GM13976 (cell line): Measurements from ENCODE around the gene TSPOAP1.

Source experiments
- DNase-seq: peaks from one replicate; pipeline ENCODE4 v3.0.0; 2012; ENCODE audit warnings: low spot score
- in situ Hi-C: fragments of 300-500 bp; cut with MboI; formaldehyde crosslinking; loops from one replicate; pipeline ENCODE4 v1.12.0; 2022; ENCODE audit warnings: low sequenced_read_pairs, mixed read lengths, inconsistent platforms; ENCODE audit not compliant: unreplicated experiment
- TF ChIP-seq, protein P1 (sequence below): IDR thresholded peaks from 2 replicates; pipeline ENCODE4 v1.5.1; 2012; ENCODE audit warnings: borderline replicate concordance, mild to moderate bottlenecking; ENCODE audit not compliant: insufficient read depth; ENCODE audit errors: extremely low read depth, missing control alignments, control extremely low read depth

The TSPOAP1 gene

DNA sequence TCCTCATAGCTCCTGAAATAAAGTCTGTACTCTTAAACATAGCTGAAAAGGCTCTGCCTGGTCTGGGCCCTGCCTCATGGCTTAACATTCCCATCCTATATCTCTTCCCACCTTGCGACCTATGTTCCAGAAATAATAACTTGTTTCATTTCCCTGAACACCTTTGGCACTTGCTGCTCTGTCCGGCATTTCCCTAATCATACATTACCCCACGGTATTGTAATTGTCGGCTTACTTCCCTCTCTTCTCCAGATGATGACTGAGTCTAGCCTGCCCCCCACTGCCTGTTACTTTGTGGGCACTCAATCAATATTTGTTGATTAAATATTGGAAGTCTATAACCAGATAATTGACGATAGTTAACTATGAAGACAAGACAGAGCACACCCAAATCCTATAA lies 46.7 kb upstream of the TSPOAP1 start:
- no peak for DNase-seq
- TF ChIP-seq, protein P1, sequence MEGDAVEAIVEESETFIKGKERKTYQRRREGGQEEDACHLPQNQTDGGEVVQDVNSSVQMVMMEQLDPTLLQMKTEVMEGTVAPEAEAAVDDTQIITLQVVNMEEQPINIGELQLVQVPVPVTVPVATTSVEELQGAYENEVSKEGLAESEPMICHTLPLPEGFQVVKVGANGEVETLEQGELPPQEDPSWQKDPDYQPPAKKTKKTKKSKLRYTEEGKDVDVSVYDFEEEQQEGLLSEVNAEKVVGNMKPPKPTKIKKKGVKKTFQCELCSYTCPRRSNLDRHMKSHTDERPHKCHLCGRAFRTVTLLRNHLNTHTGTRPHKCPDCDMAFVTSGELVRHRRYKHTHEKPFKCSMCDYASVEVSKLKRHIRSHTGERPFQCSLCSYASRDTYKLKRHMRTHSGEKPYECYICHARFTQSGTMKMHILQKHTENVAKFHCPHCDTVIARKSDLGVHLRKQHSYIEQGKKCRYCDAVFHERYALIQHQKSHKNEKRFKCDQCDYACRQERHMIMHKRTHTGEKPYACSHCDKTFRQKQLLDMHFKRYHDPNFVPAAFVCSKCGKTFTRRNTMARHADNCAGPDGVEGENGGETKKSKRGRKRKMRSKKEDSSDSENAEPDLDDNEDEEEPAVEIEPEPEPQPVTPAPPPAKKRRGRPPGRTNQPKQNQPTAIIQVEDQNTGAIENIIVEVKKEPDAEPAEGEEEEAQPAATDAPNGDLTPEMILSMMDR: no peak
- in situ Hi-C loops: no loop called here

- in situ Hi-C loops: no loop called here
- DNase-seq: no peak
- TF ChIP-seq, protein P1: no peak
Observed at GRCh38 chr17:58373923-58374322, 45.3 kb upstream of the TSPOAP1 start.

GRCh38 chr17:58373003-58373402 lies 44.4 kb upstream of the TSPOAP1 start:
- in situ Hi-C loops: no loop called here
- DNase-seq: no peak
- TF ChIP-seq, protein P1: no peak

DNA sequence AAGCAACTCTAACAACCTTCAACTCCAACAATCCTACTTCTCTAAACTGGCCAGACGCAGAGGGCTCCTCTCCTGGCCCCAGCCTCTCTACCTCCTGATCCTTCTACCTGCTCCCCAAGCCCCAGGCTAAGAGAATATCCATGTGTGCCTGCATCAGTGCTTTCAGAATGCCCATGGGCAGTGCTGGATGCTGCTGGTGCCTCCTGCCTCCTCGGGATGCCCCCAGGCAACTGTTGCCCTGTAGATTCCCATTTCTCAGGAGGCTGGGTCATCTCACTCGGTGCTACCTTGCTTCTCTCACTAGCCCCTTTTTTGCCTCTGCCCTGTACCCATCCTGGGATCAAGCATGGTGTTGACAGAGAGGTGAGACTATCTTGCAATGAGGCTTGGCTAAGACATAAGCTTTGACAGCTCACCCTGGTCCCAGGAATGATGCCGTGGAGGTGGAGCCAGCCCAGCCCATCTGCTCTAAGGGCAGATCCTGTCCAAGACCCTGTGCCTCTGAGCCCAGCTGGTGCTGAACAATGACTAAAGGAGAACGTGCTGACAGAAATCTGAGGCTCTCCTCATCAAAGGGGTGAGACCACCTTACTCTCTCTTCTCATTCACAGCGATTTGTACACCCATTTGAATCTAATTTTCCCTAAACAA lies 42.8 kb upstream of the TSPOAP1 start:
- TF ChIP-seq, protein P1: no peak
- in situ Hi-C loops: no loop called here
- DNase-seq: no peak

DNA sequence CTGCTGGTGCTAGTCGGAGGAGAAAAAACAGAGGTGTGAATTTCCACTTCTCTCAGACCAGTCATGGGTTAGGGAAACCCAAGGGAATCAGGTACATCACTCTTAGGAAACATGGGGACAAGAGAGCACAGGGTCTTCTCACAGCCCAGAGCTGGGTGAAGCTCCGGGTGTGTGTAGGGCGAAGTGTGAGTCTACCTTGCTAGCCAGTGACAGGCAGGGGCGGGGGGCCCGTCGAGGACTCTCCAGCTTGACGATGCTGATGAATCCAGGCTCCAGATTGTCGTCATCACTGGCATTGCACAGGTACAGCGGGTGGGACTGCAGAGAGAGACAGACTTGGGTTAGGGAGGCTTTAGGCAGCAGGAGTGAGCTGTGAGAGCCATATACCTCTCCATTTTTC lies 42.1 kb upstream of the TSPOAP1 start:
- no peak for DNase-seq
- TF ChIP-seq, protein P1: no peak
- in situ Hi-C loops: no loop called here

DNA sequence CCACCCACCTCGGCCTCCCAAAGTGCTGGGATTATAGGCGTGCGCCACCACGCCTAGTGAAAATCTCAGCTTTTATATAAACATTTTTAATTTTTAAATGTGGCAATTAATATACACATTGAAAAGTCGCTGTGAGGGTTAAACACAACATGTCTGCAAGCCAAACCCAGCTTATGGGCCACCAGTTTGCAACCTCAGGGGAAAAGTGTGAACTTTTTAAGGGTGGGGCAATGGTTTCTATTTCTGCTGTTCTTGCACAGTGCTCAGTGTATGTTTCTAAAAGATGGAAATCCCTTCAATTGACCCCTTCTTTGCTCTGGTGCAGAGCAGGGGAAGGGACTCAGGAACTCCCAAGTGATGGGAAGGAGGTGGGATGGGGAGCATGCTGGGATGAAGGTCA lies 41.7 kb upstream of the TSPOAP1 start:
- in situ Hi-C loops: no loop called here
- TF ChIP-seq, protein P1: no peak
- no peak for DNase-seq
